Cortex of kidney (tissue), 1 donor: ENCODE data around the gene OR8B4.
"Not testable (repeated sequence)": the region's sequence is repeated elsewhere in the genome, so short reads cannot be mapped to it uniquely, and the experiment has no call there.

Experiments used
- DNase-seq: peaks from one replicate; lab custom pipeline; 2025; lab: John Stamatoyannopoulos, UW

The OR8B4 gene

DNA sequence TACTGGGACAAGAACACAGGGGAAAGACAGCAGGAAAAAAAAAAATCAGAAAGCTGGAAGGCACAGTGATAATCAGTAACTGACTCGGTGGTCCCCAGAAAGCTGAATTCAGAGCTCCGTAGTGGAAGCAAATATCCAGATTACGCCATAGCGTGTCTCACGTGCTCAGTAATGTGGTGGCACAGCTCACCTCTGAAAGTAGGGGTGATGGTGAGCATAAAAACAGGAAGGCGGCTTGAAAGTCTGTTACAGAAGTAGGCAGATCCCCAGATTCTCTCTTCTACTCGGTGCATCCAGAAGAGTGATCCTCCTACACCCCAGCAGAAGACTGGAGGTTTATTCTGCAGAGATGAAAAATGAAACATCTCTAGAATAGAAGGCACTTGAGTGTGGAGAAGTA is 14.8 kb downstream of the OR8B4 start:
- DNase-seq: no peak

DNA sequence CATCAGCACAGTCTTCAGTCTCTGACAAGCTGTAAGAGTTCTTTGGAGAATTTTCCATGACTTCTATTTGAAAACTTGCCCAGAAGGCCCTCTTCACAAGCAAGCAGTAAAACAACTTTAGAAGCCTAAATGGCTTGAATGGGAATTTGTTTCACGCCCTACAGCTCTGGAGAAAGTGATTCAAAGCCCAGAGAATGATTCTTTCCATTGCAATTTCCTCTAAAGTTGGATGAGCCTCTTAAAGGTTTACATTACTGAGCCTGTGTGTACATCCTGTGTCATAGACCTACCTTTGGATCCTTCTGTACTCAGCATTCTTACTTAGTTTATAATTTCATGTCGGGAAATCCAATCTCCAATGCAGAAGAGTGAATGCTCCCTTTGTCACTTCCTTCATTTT is 19.1 kb downstream of the OR8B4 start:
- DNase-seq: no peak

DNA sequence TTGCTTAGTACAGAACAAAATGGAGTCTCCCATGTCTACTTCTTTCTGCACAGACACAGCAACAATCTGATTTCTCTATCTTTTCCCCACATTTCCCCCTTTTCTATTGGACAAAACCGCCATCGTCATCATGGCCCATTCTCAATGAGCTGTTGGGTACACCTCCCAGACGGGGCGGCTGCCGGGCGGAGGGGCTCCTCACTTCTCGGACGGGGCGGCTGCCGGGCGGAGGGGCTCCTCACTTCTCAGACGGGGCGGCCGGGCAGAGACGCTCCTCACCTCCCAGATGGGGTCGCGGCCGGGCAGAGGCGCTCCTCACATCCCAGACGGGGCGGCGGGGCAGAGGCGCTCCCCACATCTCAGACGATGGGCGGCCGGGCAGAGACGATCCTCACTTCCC is 21.5 kb downstream of the OR8B4 start:
- not testable (repeated sequence) for DNase-seq

DNA sequence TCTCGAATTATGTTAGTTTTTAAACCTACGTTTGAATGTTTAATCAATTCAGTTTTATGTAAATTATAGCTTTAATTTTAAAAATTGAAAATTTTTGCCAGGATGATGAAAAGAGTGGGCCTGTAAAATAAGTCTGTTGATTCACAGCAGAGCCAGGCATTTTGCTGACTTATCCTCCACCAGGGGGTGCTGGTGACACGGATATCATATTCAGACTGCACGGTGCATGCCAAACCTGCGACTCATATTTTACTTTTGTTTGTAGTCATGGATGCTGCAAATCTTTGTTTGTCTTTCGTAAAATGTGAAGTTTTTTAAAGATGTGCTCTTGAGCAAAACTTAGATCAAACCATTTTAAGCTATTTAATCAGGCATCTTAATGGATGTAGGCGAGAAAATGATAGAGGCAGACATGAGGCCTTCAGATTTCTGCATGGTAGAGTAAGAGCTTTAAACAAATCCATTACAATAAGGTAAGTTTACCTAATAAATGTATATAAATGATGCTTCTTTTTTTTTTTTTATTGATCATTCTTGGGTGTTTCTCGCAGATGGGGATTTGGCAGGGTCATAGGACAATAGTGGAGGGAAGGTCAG is 22.2 kb downstream of the OR8B4 start:
- no peak for DNase-seq

DNA sequence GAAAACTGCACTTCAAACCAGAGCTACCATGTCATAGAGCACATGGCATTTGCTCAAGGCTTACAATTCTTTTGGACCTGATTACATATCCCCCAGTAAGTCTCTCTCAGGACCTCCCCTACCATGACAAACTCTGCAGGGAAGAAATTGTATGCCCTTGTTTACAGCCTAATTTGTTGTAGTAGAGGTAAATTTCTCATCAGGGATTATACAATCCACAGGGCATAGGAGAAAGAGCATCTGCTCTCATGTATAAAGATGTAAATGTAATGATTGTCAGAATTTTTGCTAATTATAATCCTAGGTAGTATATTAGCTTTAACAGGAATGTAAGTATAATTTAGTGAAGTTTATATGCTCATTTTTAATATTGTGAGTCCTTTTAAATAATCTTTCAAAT is 25.7 kb downstream of the OR8B4 start, which contains the start of gene OR8B3:
OR8B3 (minus strand) TSS at position 101 of the 400 bp plus-strand sequence. CDS start 1,673 bp downstream, outside the sequence.
- no peak for DNase-seq

DNA sequence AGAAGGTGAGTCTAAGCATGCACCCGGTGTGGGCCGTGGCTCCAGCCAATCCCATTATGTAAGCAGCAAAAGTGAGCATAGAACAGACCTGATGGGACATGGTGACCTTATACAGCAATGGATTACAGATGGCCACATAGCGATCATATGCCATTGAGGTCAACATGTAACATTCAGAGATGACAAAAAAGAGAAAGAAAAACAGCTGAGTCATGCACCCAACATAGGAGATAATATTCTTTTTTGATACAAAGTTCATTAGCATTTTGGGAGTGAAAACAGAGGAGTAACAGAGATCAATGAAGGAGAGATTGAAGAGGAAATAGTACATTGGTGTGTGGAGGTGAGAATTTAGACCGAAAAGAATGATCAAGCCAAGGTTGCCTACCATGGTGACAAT is 27.8 kb downstream of the OR8B4 start:
- not testable (repeated sequence) for DNase-seq

DNA sequence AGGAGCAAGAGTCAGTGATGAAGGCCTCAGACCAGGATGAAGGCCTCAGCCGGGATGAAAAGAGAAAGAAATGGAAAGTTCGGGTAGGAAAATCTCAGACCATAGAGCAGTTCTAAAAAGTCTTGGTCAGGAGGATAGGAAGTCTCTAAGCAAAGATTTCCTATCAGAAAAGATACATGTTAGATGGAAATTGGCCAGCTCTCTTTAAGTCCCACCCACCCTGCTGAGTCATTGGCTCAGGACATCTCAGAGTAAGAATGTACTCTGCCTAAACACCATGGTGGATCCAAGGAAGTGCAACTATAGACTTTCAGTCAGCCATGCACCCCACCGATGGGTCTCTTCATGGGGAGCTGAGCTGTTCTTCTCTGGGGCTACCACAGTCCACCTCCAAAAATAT is 30.3 kb downstream of the OR8B4 start:
- no peak for DNase-seq

DNA sequence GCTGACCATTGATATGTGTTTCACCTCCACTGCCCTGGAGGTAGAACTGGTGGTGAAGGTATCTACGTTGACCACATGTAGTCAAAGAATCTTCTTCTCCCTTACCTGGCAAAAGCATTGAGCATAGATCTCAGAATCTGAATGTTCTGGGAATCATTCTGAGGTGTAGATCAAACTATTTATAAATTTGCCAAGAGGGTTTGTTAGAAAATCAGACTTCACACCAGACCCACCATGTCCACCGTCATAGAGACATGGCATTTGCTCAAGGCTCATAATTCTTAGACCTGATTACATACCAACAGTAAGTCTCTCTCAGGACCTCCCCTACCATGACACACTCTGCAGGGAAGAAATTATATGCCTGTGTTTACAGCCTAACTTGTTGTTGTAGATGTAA is 40.3 kb downstream of the OR8B4 start, which contains the start of gene OR8B2:
OR8B2 (minus strand) TSS at position 101 of the 400 bp plus-strand sequence. CDS start 1,156 bp downstream, outside the sequence.
- no peak for DNase-seq

DNA sequence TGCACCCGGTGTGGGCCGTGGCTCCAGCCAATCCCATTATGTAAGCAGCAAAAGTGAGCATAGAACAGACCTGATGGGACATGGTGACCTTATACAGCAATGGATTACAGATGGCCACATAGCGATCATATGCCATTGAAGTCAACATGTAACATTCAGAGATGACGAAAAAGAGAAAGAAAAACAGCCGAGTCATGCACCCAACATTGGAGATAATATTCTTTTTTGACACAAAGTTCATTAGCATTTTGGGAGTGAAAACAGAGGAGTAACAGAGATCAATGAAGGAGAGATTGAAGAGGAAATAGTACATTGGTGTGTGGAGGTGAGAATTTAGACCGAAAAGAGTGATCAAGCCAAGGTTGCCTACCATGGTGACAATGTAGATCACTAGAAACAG is 41.8 kb downstream of the OR8B4 start:
- not testable (repeated sequence) for DNase-seq

DNA sequence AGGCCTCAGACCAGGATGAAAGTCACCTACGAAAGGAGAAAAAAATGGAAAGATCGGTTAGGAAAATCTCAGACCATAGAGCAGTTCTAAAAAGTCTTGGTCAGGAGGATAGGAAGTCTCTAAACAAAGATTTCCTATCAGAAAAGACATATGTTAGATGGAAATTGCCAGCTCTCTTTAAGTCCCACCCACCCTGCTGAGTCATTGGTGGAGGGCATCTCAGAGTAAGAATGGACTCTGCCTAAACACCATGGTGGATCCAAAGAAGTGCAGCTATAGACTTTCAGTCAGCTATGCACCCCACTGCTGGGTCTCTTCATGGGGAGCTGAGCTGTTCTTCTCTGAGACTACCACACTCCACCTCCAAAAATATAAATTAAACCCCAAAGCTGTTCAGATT is 44.1 kb downstream of the OR8B4 start:
- no peak for DNase-seq

DNA sequence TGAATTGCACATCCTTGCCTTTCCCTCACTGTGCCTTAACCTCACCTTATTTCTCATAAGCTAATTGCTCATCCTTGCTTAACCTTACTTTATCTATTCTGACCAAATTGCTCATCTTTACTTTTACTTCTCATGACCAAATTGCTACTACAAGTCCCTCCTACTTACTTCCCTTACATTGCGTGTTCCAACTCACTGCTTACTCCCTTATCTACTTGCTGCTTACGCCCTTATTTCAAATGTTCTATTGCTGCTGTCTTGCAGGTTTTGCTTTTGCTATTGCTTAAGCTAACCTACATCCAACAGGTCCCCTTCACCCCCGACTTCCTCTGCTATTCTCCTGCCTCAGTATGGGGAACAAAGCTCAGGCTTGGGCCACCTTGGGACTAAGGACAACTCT is 48.4 kb downstream of the OR8B4 start:
- no peak for DNase-seq
